Lower leg skin (tissue), 4 donors: Measurements from ENCODE around the gene NUP37. TPM values are rescaled to one million over a fixed set of nuclear protein-coding genes. Genes with fewer than 3 reads are reported as not detected.
"Not testable (repeated sequence)": the region's sequence is repeated elsewhere in the genome, so short reads cannot be mapped to it uniquely, and the experiment has no call there.

ENCODE experiments used
- DNase-seq, 2 donors: peaks; one replicate each; pipeline ENCODE4 v3.0.0-alpha.2; 2019; ENCODE audit warnings: low spot score in 2 of 2
- H3K4me3 ChIP-seq: fragments of 200-600 bp; sonication (generic); 2 replicates; pipeline ENCODE4 v1.5.1; 2017; ENCODE audit warnings: mild to moderate bottlenecking, low read depth; ENCODE audit not compliant: poor library complexity, severe bottlenecking
- CTCF ChIP-seq, 3 donors: fragments of 450-650 bp; IDR thresholded peaks; one replicate each; pipeline ENCODE4 v1.5.1; 2016; ENCODE audit warnings: antibody characterized with exemption in 3 of 3, mild to moderate bottlenecking in 3 of 3, moderate library complexity in 2 of 3
- POLR2A ChIP-seq, 2 donors: fragments of 450-650 bp; IDR thresholded peaks; one replicate each; pipeline ENCODE4 v1.6.1; 2016 to 2017; ENCODE audit warnings: antibody characterized with exemption in 2 of 2, mild to moderate bottlenecking in 1 of 2, moderate library complexity in 1 of 2
- WGBS, 2 donors: methylation state at CpG; one replicate each; pipeline ENCODE4 v1.1.5; 2018; 5-methylcytosine and 5-hydroxymethylcytosine counted together
- intact Hi-C: fragments of 100-400 bp; cut with DNase I; formaldehyde crosslinking; loops from one replicate; pipeline ENCODE4 v1.15.0; 2023; ENCODE audit warnings: low total_unique reads
- total RNA-seq, 4 donors: library from RNA; depleted of rRNA; stranded (reverse); fragments of >200 nt; gene quantifications; one replicate each; pipeline ENCODE4 v1.1.0, GENCODE V29; 2016

NUP37 gene
- total RNA-seq, 4 donors from 2014 or later, result 12.9 to 28.9 (median 15.7) TPM

- WGBS, 2 donors, result 93 to 94% methylated on average over 4 of the region's 4 CpGs
- intact Hi-C loops, result no loop called here
- no peak for TF ChIP-seq POLR2A (IDR thresholded peaks at IDR 0.05)
- DNase-seq, result no peak
- H3K4me3 ChIP-seq, result no peak overlapping the region
Measured at GRCh38 chr12:102080842-102081241, 39.1 kb downstream of the NUP37 start.

GRCh38 chr12:102072092-102072491 is 47.8 kb downstream of the NUP37 start:
- H3K4me3 ChIP-seq, DNase-seq, intact Hi-C loops: not testable (repeated sequence)
- 58 to 90% methylated on average over 7 of the region's 7 CpGs for WGBS, 2 donors

GRCh38 chr12:102069707-102070106 is 50.2 kb downstream of the NUP37 start:
- intact Hi-C loops, result loop anchor here (1.0 kb wide), 1 partner anchor 25 kb away; no protein-coding TSS in a partner anchor
- no peak for DNase-seq
- no peak for TF ChIP-seq CTCF (IDR thresholded peaks at IDR 0.05)
- 72 to 81% methylated on average over 3 of the region's 3 CpGs for WGBS, 2 donors
- H3K4me3 ChIP-seq, result no peak overlapping the region

GRCh38 chr12:102067574-102068258 is 52.2 kb downstream of the NUP37 start:
- 60 to 61% methylated on average over 5 of the region's 5 CpGs for WGBS, 2 donors
- no peak overlapping the region for H3K4me3 ChIP-seq
- intact Hi-C loops, result no loop called here

GRCh38 chr12:102064476-102064875 is 55.4 kb downstream of the NUP37 start:
- intact Hi-C loops, result no loop called here
- TF ChIP-seq POLR2A (IDR thresholded peaks at IDR 0.05) (no peak), CTCF (IDR thresholded peaks at IDR 0.05) (no peak)

More at GRCh38 chr12:102067574-102068258, 52.2 kb downstream of the NUP37 start:
- TF ChIP-seq POLR2A (IDR thresholded peaks at IDR 0.05) (no peak), CTCF (IDR thresholded peaks at IDR 0.05) (no peak)
- DNase-seq, result no peak

GRCh38 chr12:102063069-102063468 is 56.8 kb downstream of the NUP37 start:
- intact Hi-C loops, result no loop called here
- WGBS, 2 donors, result 96 to 100% methylated on average over 3 of the region's 3 CpGs

More at GRCh38 chr12:102064476-102064875, 55.4 kb downstream of the NUP37 start:
- H3K4me3 ChIP-seq, result no peak overlapping the region
- WGBS, 2 donors, result 79 to 97% methylated on average over 1 of the region's 1 CpG
- no peak for DNase-seq

More at GRCh38 chr12:102063069-102063468, 56.8 kb downstream of the NUP37 start:
- DNase-seq, result no peak
- no peak overlapping the region for H3K4me3 ChIP-seq
- TF ChIP-seq POLR2A (IDR thresholded peaks at IDR 0.05), result no peak
- TF ChIP-seq CTCF (IDR thresholded peaks at IDR 0.05), result no peak
